ENCODE measurements around the gene E2F1.

The E2F1 gene

DNA sequence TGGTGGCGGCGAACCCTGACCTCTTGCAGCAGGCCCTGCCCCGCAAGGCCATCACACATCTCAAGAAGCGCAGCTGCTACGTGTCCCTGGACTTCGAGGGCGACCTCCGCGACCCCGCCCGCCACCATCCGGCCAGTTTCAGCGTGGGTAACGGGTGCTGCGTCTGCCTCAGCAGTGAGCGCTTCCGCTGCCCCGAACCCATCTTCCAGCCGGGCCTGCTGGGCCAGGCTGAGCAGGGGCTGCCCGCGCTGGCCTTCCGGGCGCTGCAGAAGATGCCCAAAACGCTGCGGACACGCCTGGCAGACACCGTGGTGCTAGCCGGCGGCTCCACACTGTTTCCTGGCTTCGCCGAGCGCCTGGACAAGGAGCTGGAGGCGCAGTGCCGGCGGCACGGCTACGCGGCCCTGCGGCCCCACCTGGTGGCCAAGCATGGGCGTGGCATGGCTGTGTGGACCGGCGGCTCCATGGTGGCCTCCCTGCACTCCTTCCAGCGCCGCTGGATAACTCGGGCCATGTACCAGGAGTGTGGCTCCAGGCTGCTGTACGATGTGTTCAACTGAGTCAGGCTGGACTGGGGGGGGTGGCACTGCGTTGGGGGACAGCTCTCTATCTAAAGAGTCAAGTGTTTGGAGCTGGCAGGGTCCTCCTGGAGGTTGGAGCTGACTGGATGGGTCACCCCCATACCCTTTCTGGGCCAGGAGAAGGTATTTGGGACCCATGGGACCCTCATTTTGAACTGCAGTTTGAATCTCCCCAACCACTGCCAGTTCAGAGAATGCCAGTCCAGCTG lies 18.3 kb downstream of the E2F1 start:
- Histone ChIP-seq H2BK120ac (ENCODE audit: low read depth, low read length) (no peak overlapping the region), H2BK5ac (ENCODE audit: low read length) (no peak overlapping the region), H4K91ac (ENCODE audit: low read depth, low read length, poor library complexity) (no peak overlapping the region), H3K27me3 (ENCODE audit: control insufficient read depth in 3 of 3, insufficient read depth in 3 of 3, low read depth in 1 of 3, low read length in 3 of 3) (peaks cover 0 to 4% (median 0%) of the 10 kb centered on the region in 3 experiments), H2BK12ac (ENCODE audit: low read length) (peak overlapping the region; percentile 86), H3K4me3 (ENCODE audit: low read length in 2 of 2) (peak overlapping the region in 1 of 2 donors; percentile 74), H3K36me3 (replicated peaks in 1 of 2; ENCODE audit: control insufficient read depth in 2 of 2, insufficient read depth in 2 of 2, low read length in 2 of 2) (peaks cover 4 to 40% of the 10 kb centered on the region in 2 donors), H3K14ac (ENCODE audit: low read length) (no peak overlapping the region), H3K23ac (ENCODE audit: low read depth, low read length, poor library complexity) (peak overlapping the region; percentile 86), H3K4ac (ENCODE audit: low read length) (no peak overlapping the region), H2AK5ac (ENCODE audit: low read depth, low read length) (peak overlapping the region; percentile 85), H3K79me1 (ENCODE audit: low read depth, low read length) (no peaks in the 10 kb centered on the region), H2AFZ (ENCODE audit: low read length) (no peak overlapping the region), H3K27ac (replicated peaks; ENCODE audit: low read length) (no peak overlapping the region), H3K9ac (ENCODE audit: low read depth, low read length, poor library complexity) (peak overlapping the region; percentile 82), H3K9me3 (replicated peaks in 1 of 2; ENCODE audit: control insufficient read depth in 2 of 2, insufficient read depth in 1 of 2, low read depth in 1 of 2, low read length in 2 of 2) (no peaks in the 10 kb centered on the region), H3K4me1 (ENCODE audit: control insufficient read depth in 2 of 2, insufficient read depth in 1 of 2, low read depth in 1 of 2, low read length in 2 of 2) (peaks cover 11 to 13% of the 10 kb centered on the region in 2 donors), H3K18ac (ENCODE audit: low read length) (peak overlapping the region; percentile 69), H3K4me2 (ENCODE audit: insufficient read depth, low read length, poor library complexity, severe bottlenecking) (peak overlapping the region; percentile 55), H2BK15ac (ENCODE audit: low read length) (no peak overlapping the region), H4K8ac (ENCODE audit: low read depth, low read length) (no peak overlapping the region)
- WGBS, 2 donors (ENCODE audit: extremely low coverage in 2 of 2, insufficient read length in 2 of 2, insufficient replicate concordance in 1 of 2) = no CpG with 5 or more reads among the region's 47 CpGs
- DNase-seq (ENCODE audit: low spot score) = no peak

- no peak overlapping the region for H2BK120ac ChIP-seq (ENCODE audit: low read depth, low read length)
- no CpG with 5 or more reads among the region's 55 CpGs for WGBS, 2 donors (ENCODE audit: extremely low coverage in 2 of 2, insufficient read length in 2 of 2, insufficient replicate concordance in 1 of 2)
- peak overlapping the region; percentile 86 for H2BK12ac ChIP-seq (ENCODE audit: low read length)
- H3K14ac ChIP-seq (ENCODE audit: low read length) = no peak overlapping the region
- DNase-seq (ENCODE audit: low spot score) = no peak
- H3K36me3 ChIP-seq (replicated peaks in 1 of 2; ENCODE audit: control insufficient read depth in 2 of 2, insufficient read depth in 2 of 2, low read length in 2 of 2) = peaks cover 4 to 40% of the 10 kb centered on the region in 2 donors
- peak overlapping the region; percentile 82 for H3K9ac ChIP-seq (ENCODE audit: low read depth, low read length, poor library complexity)
- peak overlapping the region; percentile 69 for H3K18ac ChIP-seq (ENCODE audit: low read length)
- no peaks in the 10 kb centered on the region for H3K9me3 ChIP-seq (replicated peaks in 1 of 2; ENCODE audit: control insufficient read depth in 2 of 2, insufficient read depth in 1 of 2, low read depth in 1 of 2, low read length in 2 of 2)
- H3K4me3 ChIP-seq (ENCODE audit: low read length in 2 of 2) = peak overlapping the region in 1 of 2 donors; percentile 74
- H4K8ac ChIP-seq (ENCODE audit: low read depth, low read length) = no peak overlapping the region
- no peak overlapping the region for H2BK5ac ChIP-seq (ENCODE audit: low read length)
- H3K23ac ChIP-seq (ENCODE audit: low read depth, low read length, poor library complexity) = peak overlapping the region; percentile 86
- H3K79me1 ChIP-seq (ENCODE audit: low read depth, low read length) = no peaks in the 10 kb centered on the region
- H3K27me3 ChIP-seq (ENCODE audit: control insufficient read depth in 3 of 3, insufficient read depth in 3 of 3, low read depth in 1 of 3, low read length in 3 of 3) = peaks cover 0 to 4% (median 0%) of the 10 kb centered on the region in 3 experiments
- no peak overlapping the region for H2BK15ac ChIP-seq (ENCODE audit: low read length)
- H2AK5ac ChIP-seq (ENCODE audit: low read depth, low read length) = peak overlapping the region; percentile 85
- no peak overlapping the region for H3K27ac ChIP-seq (replicated peaks; ENCODE audit: low read length)
- no peak overlapping the region for H4K91ac ChIP-seq (ENCODE audit: low read depth, low read length, poor library complexity)
- H3K4ac ChIP-seq (ENCODE audit: low read length) = no peak overlapping the region
- H2AFZ ChIP-seq (ENCODE audit: low read length) = no peak overlapping the region
- peaks cover 8 to 10% of the 10 kb centered on the region in 2 donors for H3K4me1 ChIP-seq (ENCODE audit: control insufficient read depth in 2 of 2, insufficient read depth in 1 of 2, low read depth in 1 of 2, low read length in 2 of 2)
- peak overlapping the region; percentile 55 for H3K4me2 ChIP-seq (ENCODE audit: insufficient read depth, low read length, poor library complexity, severe bottlenecking)
These were observed 18.9 kb downstream of the E2F1 start for GRCh38 chr20:33667245-33667675.

DNA sequence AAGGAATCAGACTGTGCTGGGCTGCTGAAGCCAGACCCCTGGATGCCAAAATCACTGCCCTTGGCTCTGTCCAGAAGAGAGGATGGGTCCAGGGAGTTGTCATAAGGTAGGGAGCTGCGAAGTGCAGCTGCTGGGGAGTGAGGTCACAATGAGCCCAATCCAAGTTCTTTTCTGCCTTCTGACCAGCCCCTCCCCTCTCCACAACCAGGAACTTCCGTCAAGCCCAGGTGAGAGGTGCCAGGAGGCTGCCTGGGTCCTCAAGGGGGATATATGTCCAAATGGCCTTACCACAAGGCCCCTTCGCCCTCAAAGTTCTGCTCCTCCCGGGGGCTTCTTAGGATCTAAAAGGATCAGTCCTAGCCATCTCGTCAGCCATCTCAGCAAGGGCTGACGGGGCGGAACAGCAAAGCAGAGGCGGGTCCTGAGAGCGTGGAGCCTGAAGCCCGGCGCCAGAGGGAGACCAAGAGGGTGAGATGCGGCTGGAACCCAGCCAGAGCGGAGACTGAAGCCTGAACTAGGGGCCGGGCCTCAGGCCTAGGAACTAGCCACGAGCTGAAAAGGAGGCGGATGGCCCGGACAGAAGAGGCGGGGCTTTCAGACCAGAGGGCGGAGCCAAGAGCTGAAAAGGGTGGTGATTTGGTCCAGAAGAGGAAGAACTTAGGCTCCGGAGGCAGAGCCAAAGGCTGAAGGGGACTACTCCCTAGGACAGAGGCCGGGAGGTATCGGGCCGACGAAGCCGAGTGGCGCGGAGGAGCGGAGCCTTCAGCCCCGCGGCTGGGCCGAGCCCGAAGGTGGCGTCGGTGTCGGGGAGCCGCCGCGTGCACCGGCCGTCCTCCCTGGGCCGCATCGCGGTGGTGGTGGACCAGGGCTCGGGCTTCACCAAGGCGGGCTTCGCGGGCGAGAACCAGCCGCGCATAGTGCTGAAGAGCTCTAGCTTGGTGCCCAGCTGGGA lies 19.6 kb downstream of the E2F1 start, which contains the start of gene ACTL10:
ACTL10 (plus strand) TSS at position 651 of the 952 bp plus-strand sequence. CDS start 555 bp downstream, outside the sequence.
- Histone ChIP-seq H2AK5ac (ENCODE audit: low read depth, low read length) (peak within 1 kb of the TSS; percentile 85), H3K9ac (ENCODE audit: low read depth, low read length, poor library complexity) (peak within 1 kb of the TSS; percentile 82), H2BK5ac (ENCODE audit: low read length) (no peak within 1 kb of the TSS), H3K9me3 (replicated peaks in 1 of 2; ENCODE audit: control insufficient read depth in 2 of 2, insufficient read depth in 1 of 2, low read depth in 1 of 2, low read length in 2 of 2) (no peaks in the 10 kb centered on the region), H4K8ac (ENCODE audit: low read depth, low read length) (no peak within 1 kb of the TSS), H3K4me3 (ENCODE audit: low read length in 2 of 2) (peak within 1 kb of the TSS in 1 of 2 donors; percentile 74), H2BK120ac (ENCODE audit: low read depth, low read length) (no peak within 1 kb of the TSS), H2BK15ac (ENCODE audit: low read length) (no peak within 1 kb of the TSS), H3K4me1 (ENCODE audit: control insufficient read depth in 2 of 2, insufficient read depth in 1 of 2, low read depth in 1 of 2, low read length in 2 of 2) (peaks cover 5 to 10% of the 10 kb centered on the region in 2 donors), H3K4me2 (ENCODE audit: insufficient read depth, low read length, poor library complexity, severe bottlenecking) (peak within 1 kb of the TSS; percentile 55), H3K23ac (ENCODE audit: low read depth, low read length, poor library complexity) (peak within 1 kb of the TSS; percentile 86), H3K79me1 (ENCODE audit: low read depth, low read length) (no peaks in the 10 kb centered on the region), H2BK12ac (ENCODE audit: low read length) (peak within 1 kb of the TSS; percentile 86), H3K4ac (ENCODE audit: low read length) (no peak within 1 kb of the TSS), H3K18ac (ENCODE audit: low read length) (peak within 1 kb of the TSS; percentile 69), H2AFZ (ENCODE audit: low read length) (no peak within 1 kb of the TSS), H3K27me3 (ENCODE audit: control insufficient read depth in 3 of 3, insufficient read depth in 3 of 3, low read depth in 1 of 3, low read length in 3 of 3) (peaks cover 0 to 4% (median 0%) of the 10 kb centered on the region in 3 experiments), H3K36me3 (replicated peaks in 1 of 2; ENCODE audit: control insufficient read depth in 2 of 2, insufficient read depth in 2 of 2, low read length in 2 of 2) (peaks cover 2 to 33% of the 10 kb centered on the region in 2 donors), H4K91ac (ENCODE audit: low read depth, low read length, poor library complexity) (no peak within 1 kb of the TSS), H3K27ac (replicated peaks; ENCODE audit: low read length) (peak within 1 kb of the TSS; percentile 1), H3K14ac (ENCODE audit: low read length) (no peak within 1 kb of the TSS)
- WGBS, 2 donors (ENCODE audit: extremely low coverage in 2 of 2, insufficient read length in 2 of 2, insufficient replicate concordance in 1 of 2) = no CpG with 5 or more reads among the region's 50 CpGs
- DNase-seq (ENCODE audit: low spot score) = peak; percentile 77
